Trophoblast cell (in vitro differentiated cells and primary cell): ENCODE results near the gene SYP.

Experiments used
- DNase-seq, 2 donors: peaks; one replicate each; pipeline ENCODE4 v3.0.0-alpha.2; 2016
- H2AFZ ChIP-seq: 2 replicates; pipeline ENCODE4 v1.6.1; 2013; ENCODE audit warnings: low read length, moderate library complexity, mild to moderate bottlenecking; ENCODE audit not compliant: insufficient read depth, poor library complexity
- H2AK5ac ChIP-seq: 2 replicates; pipeline ENCODE4 v1.6.1; 2013; ENCODE audit warnings: mild to moderate bottlenecking, low read length
- H2BK120ac ChIP-seq: 2 replicates; pipeline ENCODE4 v1.6.1; 2013; ENCODE audit warnings: low read length, mild to moderate bottlenecking, moderate library complexity; ENCODE audit not compliant: insufficient read depth, poor library complexity
- H2BK12ac ChIP-seq: 2 replicates; pipeline ENCODE4 v1.6.1; 2013; ENCODE audit warnings: mild to moderate bottlenecking, low read length, moderate library complexity
- H2BK5ac ChIP-seq: 2 replicates; pipeline ENCODE4 v1.6.1; 2013; ENCODE audit warnings: low read length, low read depth, moderate library complexity, mild to moderate bottlenecking; ENCODE audit not compliant: poor library complexity
- H3K14ac ChIP-seq: 2 replicates; pipeline ENCODE4 v1.6.1; 2013; ENCODE audit warnings: mild to moderate bottlenecking, low read length
- H3K18ac ChIP-seq: 2 replicates; pipeline ENCODE4 v1.6.1; 2013; ENCODE audit warnings: mild to moderate bottlenecking, low read length
- H3K23ac ChIP-seq: 2 replicates; pipeline ENCODE4 v1.6.1; 2013; ENCODE audit warnings: low read length
- H3K27ac ChIP-seq: 2 replicates; pipeline ENCODE4 v1.5.1; 2013; ENCODE audit warnings: low read depth, mild to moderate bottlenecking, inconsistent platforms, low read length, moderate library complexity
- H3K27me3 ChIP-seq: 2 replicates; pipeline ENCODE4 v1.6.1; 2013; ENCODE audit warnings: inconsistent platforms, mild to moderate bottlenecking, low read length, moderate library complexity; ENCODE audit not compliant: insufficient read depth
- H3K36me3 ChIP-seq, 2 experiments: 1 replicate in 1 of 2; 2 replicates in 1 of 2; pipeline ENCODE4 v1.6.1; 2013; ENCODE audit warnings: low read length in 2 of 2, mild to moderate bottlenecking in 2 of 2, moderate library complexity in 1 of 2; ENCODE audit not compliant: insufficient read depth in 2 of 2, control insufficient read depth in 1 of 2
- H3K4ac ChIP-seq: 2 replicates; pipeline ENCODE4 v1.6.1; 2013; ENCODE audit warnings: low read depth, mild to moderate bottlenecking, low read length, moderate library complexity
- H3K4me1 ChIP-seq, 2 experiments: 1 replicate in 1 of 2; 2 replicates in 1 of 2; pipeline ENCODE4 v1.6.1; 2013; ENCODE audit warnings: low read length in 2 of 2, mild to moderate bottlenecking in 2 of 2, moderate library complexity in 1 of 2; ENCODE audit not compliant: insufficient read depth in 2 of 2, control insufficient read depth in 1 of 2
- H3K4me2 ChIP-seq: 2 replicates; pipeline ENCODE4 v1.6.1; 2013; ENCODE audit warnings: inconsistent platforms, mild to moderate bottlenecking, low read length, moderate library complexity
- H3K4me3 ChIP-seq: 2 replicates; pipeline ENCODE4 v1.5.1; 2013; ENCODE audit warnings: mild to moderate bottlenecking, low read depth, low read length, inconsistent platforms
- H3K79me1 ChIP-seq: one replicate; pipeline ENCODE4 v1.6.1; 2013; ENCODE audit warnings: low read length
- H3K79me2 ChIP-seq: 2 replicates; pipeline ENCODE4 v1.6.1; 2013; ENCODE audit warnings: low read length, mild to moderate bottlenecking; ENCODE audit not compliant: control insufficient read depth, insufficient read depth, poor library complexity
- H3K9ac ChIP-seq: 2 replicates; pipeline ENCODE4 v1.6.1; 2013; ENCODE audit warnings: mild to moderate bottlenecking, low read length
- H3K9me3 ChIP-seq: 2 replicates; pipeline ENCODE4 v1.6.1; 2013; ENCODE audit warnings: low read depth, mild to moderate bottlenecking, control low read depth, inconsistent platforms, low read length; ENCODE audit not compliant: insufficient read depth
- H4K12ac ChIP-seq: 2 replicates; pipeline ENCODE4 v1.6.1; 2013; ENCODE audit warnings: low read depth, mild to moderate bottlenecking, low read length, moderate library complexity
- H4K8ac ChIP-seq: 2 replicates; pipeline ENCODE4 v1.6.1; 2013; ENCODE audit warnings: low read depth, mild to moderate bottlenecking, low read length, moderate library complexity
- H4K91ac ChIP-seq: one replicate; pipeline ENCODE4 v1.6.1; 2013; ENCODE audit warnings: low read depth, mild to moderate bottlenecking, low read length, moderate library complexity
- WGBS: extraction: QIAGEN DNeasy Blood & Tissue Kit; methylation state at CpG from one replicate; pipeline ENCODE4 v1.1.7; 2013; ENCODE audit warnings: missing lambda C conversion rate; ENCODE audit not compliant: insufficient read length, insufficient coverage; ENCODE audit errors: extremely low coverage; 5-methylcytosine and 5-hydroxymethylcytosine counted together

Gene SYP

GRCh38 chrX:49228185-49228584, 28.2 kb upstream of the SYP start:
- no peak overlapping the region for H3K4me2 ChIP-seq
- H3K4me1 ChIP-seq, result peaks cover 5 to 6% of the 10 kb centered on the region in 2 experiments
- H3K4ac ChIP-seq, result no peak overlapping the region
- no peak overlapping the region for H2AFZ ChIP-seq
- H3K23ac ChIP-seq, result no peak overlapping the region
- WGBS, result no CpG with 5 or more reads among the region's 17 CpGs
- H3K9me3 ChIP-seq, result no peaks in the 10 kb centered on the region
- no peaks in the 10 kb centered on the region for H3K79me1 ChIP-seq
- H3K4me3 ChIP-seq, result no peak overlapping the region
- H3K14ac ChIP-seq, result no peak overlapping the region
- H4K8ac ChIP-seq, result no peak overlapping the region
- H2BK120ac ChIP-seq, result no peak overlapping the region
- H4K12ac ChIP-seq, result no peak overlapping the region
- H4K91ac ChIP-seq, result no peak overlapping the region
- no peaks in the 10 kb centered on the region for H3K27me3 ChIP-seq
- DNase-seq, result no peak
- no peak overlapping the region for H2BK12ac ChIP-seq
- no peak overlapping the region for H3K9ac ChIP-seq
- no peaks in the 10 kb centered on the region for H3K79me2 ChIP-seq
- no peak overlapping the region for H2AK5ac ChIP-seq
- H3K36me3 ChIP-seq, result no peaks in the 10 kb centered on the region
- H3K18ac ChIP-seq, result no peak overlapping the region
- no peak overlapping the region for H3K27ac ChIP-seq
- H2BK5ac ChIP-seq, result no peak overlapping the region

DNA sequence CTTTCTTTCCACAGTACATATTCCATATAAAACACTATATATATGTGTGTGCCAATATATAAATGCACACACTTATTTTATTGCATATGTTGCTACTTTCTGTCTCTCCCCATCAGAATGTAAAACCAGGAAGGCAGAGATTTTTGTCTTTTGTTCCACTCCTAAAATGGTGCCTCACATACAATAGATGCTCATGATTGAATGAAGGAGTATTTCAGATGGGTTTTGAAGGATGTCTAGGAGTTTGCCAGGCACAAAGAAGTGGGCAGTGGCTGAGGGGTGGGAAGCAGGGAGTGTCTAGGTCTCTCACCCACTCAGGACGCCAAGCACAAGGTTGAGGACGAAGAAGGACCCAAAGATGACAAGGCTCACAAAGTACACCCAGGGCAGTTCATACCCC, 27.7 kb upstream of the SYP start:
- no peak overlapping the region for H2AFZ ChIP-seq
- H3K23ac ChIP-seq, result no peak overlapping the region
- H3K4ac ChIP-seq, result no peak overlapping the region
- H2BK5ac ChIP-seq, result no peak overlapping the region
- H3K4me1 ChIP-seq, result peaks cover 5 to 6% of the 10 kb centered on the region in 2 experiments
- no peak overlapping the region for H4K12ac ChIP-seq
- no peaks in the 10 kb centered on the region for H3K27me3 ChIP-seq
- H3K9me3 ChIP-seq, result no peaks in the 10 kb centered on the region
- H3K4me2 ChIP-seq, result no peak overlapping the region
- H2AK5ac ChIP-seq, result no peak overlapping the region
- no peak for DNase-seq
- no peak overlapping the region for H2BK120ac ChIP-seq
- H3K9ac ChIP-seq, result no peak overlapping the region
- no peak overlapping the region for H3K18ac ChIP-seq
- no peak overlapping the region for H3K14ac ChIP-seq
- H3K4me3 ChIP-seq, result no peak overlapping the region
- no peaks in the 10 kb centered on the region for H3K36me3 ChIP-seq
- no peak overlapping the region for H4K8ac ChIP-seq
- WGBS, result no CpG with 5 or more reads among the region's 2 CpGs
- H3K79me2 ChIP-seq, result no peaks in the 10 kb centered on the region
- no peaks in the 10 kb centered on the region for H3K79me1 ChIP-seq
- H3K27ac ChIP-seq, result no peak overlapping the region
- H4K91ac ChIP-seq, result no peak overlapping the region
- no peak overlapping the region for H2BK12ac ChIP-seq

GRCh38 chrX:49226946-49227345, 27.0 kb upstream of the SYP start:
- H3K4ac ChIP-seq, result no peak overlapping the region
- H4K8ac ChIP-seq, result no peak overlapping the region
- no peak overlapping the region for H2AFZ ChIP-seq
- H3K23ac ChIP-seq, result no peak overlapping the region
- H2BK120ac ChIP-seq, result no peak overlapping the region
- H3K27me3 ChIP-seq, result no peaks in the 10 kb centered on the region
- no peaks in the 10 kb centered on the region for H3K36me3 ChIP-seq
- DNase-seq, result peak in 1 of 2 donors; percentile 30
- no peak overlapping the region for H3K9ac ChIP-seq
- H4K91ac ChIP-seq, result no peak overlapping the region
- no peak overlapping the region for H4K12ac ChIP-seq
- H3K14ac ChIP-seq, result no peak overlapping the region
- no peak overlapping the region for H2BK5ac ChIP-seq
- no peak overlapping the region for H2BK12ac ChIP-seq
- no peaks in the 10 kb centered on the region for H3K9me3 ChIP-seq
- H3K4me3 ChIP-seq, result no peak overlapping the region
- H2AK5ac ChIP-seq, result no peak overlapping the region
- no peaks in the 10 kb centered on the region for H3K79me1 ChIP-seq
- no peaks in the 10 kb centered on the region for H3K79me2 ChIP-seq
- no peak overlapping the region for H3K27ac ChIP-seq
- H3K18ac ChIP-seq, result no peak overlapping the region
- WGBS, result no CpG with 5 or more reads among the region's 9 CpGs
- H3K4me2 ChIP-seq, result no peak overlapping the region
- peaks cover 5 to 6% of the 10 kb centered on the region in 2 experiments for H3K4me1 ChIP-seq

GRCh38 chrX:49225858-49226257, 25.9 kb upstream of the SYP start:
- Histone ChIP-seq H3K4me2 (no peak overlapping the region), H3K14ac (no peak overlapping the region), H3K79me1 (no peaks in the 10 kb centered on the region), H3K79me2 (no peaks in the 10 kb centered on the region), H3K27ac (no peak overlapping the region), H2BK5ac (no peak overlapping the region), H3K4me1 (peaks cover 2 to 3% of the 10 kb centered on the region in 2 experiments), H3K23ac (no peak overlapping the region), H3K9me3 (no peaks in the 10 kb centered on the region), H3K4me3 (no peak overlapping the region), H2AK5ac (no peak overlapping the region), H2BK12ac (no peak overlapping the region), H3K4ac (no peak overlapping the region), H4K91ac (no peak overlapping the region), H4K12ac (no peak overlapping the region), H2AFZ (no peak overlapping the region), H3K18ac (no peak overlapping the region), H3K36me3 (no peaks in the 10 kb centered on the region), H2BK120ac (no peak overlapping the region), H4K8ac (no peak overlapping the region), H3K27me3 (no peaks in the 10 kb centered on the region), H3K9ac (no peak overlapping the region)
- no CpG with 5 or more reads among the region's 14 CpGs for WGBS
- no peak for DNase-seq
